Glutamatergic neuron (in vitro differentiated cells): ENCODE measurements around the gene ZNF782. TPM values are rescaled to one million over a fixed set of nuclear protein-coding genes. Genes with fewer than 3 reads are reported as not detected.
"Not testable (repeated sequence)": the region's sequence is repeated elsewhere in the genome, so short reads cannot be mapped to it uniquely, and the experiment has no call there.

Experiments
- DNase-seq: peaks from one replicate; pipeline ENCODE4 v3.0.0; 2022
- H3K27ac Mint-ChIP-seq: one replicate; pipeline ENCODE4 v1.8.0; 2020; ENCODE audit warnings: mild to moderate bottlenecking, mixed read lengths, inconsistent platforms; ENCODE audit not compliant: unreplicated experiment
- H3K27me3 Mint-ChIP-seq: one replicate; pipeline ENCODE4 v1.8.0; 2020; ENCODE audit warnings: mild to moderate bottlenecking, moderate library complexity, mixed read lengths, inconsistent platforms; ENCODE audit not compliant: unreplicated experiment
- H3K36me3 Mint-ChIP-seq: one replicate; pipeline ENCODE4 v1.8.0; 2020; ENCODE audit warnings: mild to moderate bottlenecking, mixed read lengths, inconsistent platforms; ENCODE audit not compliant: unreplicated experiment
- H3K4me1 Mint-ChIP-seq: one replicate; pipeline ENCODE4 v1.8.0; 2020; ENCODE audit warnings: mild to moderate bottlenecking, low read depth, mixed read lengths, inconsistent platforms; ENCODE audit not compliant: unreplicated experiment
- H3K4me3 Mint-ChIP-seq: one replicate; pipeline ENCODE4 v1.8.0; 2020; ENCODE audit warnings: mild to moderate bottlenecking, mixed read lengths, inconsistent platforms; ENCODE audit not compliant: unreplicated experiment
- H3K9me3 Mint-ChIP-seq: one replicate; pipeline ENCODE4 v1.8.0; 2020; ENCODE audit warnings: mild to moderate bottlenecking, moderate library complexity, mixed read lengths, inconsistent platforms; ENCODE audit not compliant: unreplicated experiment
- CTCF ChIP-seq: fragments of 200-600 bp; sonication (generic); IDR thresholded peaks from one replicate; pipeline ENCODE4 v1.5.0; 2021; ENCODE audit not compliant: partially characterized antibody, unreplicated experiment
- total RNA-seq: library from RNA; stranded (reverse); fragmentation: NEBNext Ultra II Directional; extraction: Animal tissue kit (Norgen Biotek cat#: 25700); gene quantifications from one replicate; pipeline ENCODE4 v1.2.1, GENCODE V29; 2021; ENCODE audit not compliant: unreplicated experiment

ZNF782 gene
- total RNA-seq, 1 donor from 2014 or later = 4.9 TPM

- Mint-ChIP-seq H3K9me3 (peaks cover 20% of the 10 kb centered on the region), H3K36me3 (peaks cover 53% of the 10 kb centered on the region)
Measured at GRCh38 chr9:96813607-96814006, 40.7 kb downstream of the ZNF782 start.

GRCh38 chr9:96798959-96799358 lies 55.4 kb downstream of the ZNF782 start:
- peaks cover 36% of the 10 kb centered on the region for H3K36me3 Mint-ChIP-seq
- H3K4me1 Mint-ChIP-seq = not testable (repeated sequence)
- peaks cover 26% of the 10 kb centered on the region for H3K9me3 Mint-ChIP-seq

More at GRCh38 chr9:96813607-96814006, 40.7 kb downstream of the ZNF782 start:
- DNase-seq = no peak
- TF ChIP-seq CTCF = no peak
- no peaks in the 10 kb centered on the region for H3K27me3 Mint-ChIP-seq
- H3K4me3 Mint-ChIP-seq = no peak overlapping the region
- H3K4me1 Mint-ChIP-seq = no peaks in the 10 kb centered on the region
- H3K27ac Mint-ChIP-seq = no peak overlapping the region

GRCh38 chr9:96784021-96784420 lies 70.3 kb downstream of the ZNF782 start:
- Mint-ChIP-seq H3K4me3 (no peak overlapping the region), H3K36me3 (peaks cover 21% of the 10 kb centered on the region), H3K27me3 (no peaks in the 10 kb centered on the region), H3K9me3 (peaks cover 2% of the 10 kb centered on the region), H3K27ac (no peak overlapping the region), H3K4me1 (no peaks in the 10 kb centered on the region)
- no peak for TF ChIP-seq CTCF
- no peak for DNase-seq

More at GRCh38 chr9:96798959-96799358, 55.4 kb downstream of the ZNF782 start:
- H3K27me3 Mint-ChIP-seq, DNase-seq, H3K27ac Mint-ChIP-seq, H3K4me3 Mint-ChIP-seq: not testable (repeated sequence)

- peaks cover 2% of the 10 kb centered on the region for H3K27me3 Mint-ChIP-seq
- DNase-seq = no peak
- no peak for TF ChIP-seq CTCF
- H3K36me3 Mint-ChIP-seq = peaks cover 12% of the 10 kb centered on the region
- H3K9me3 Mint-ChIP-seq = peaks cover 4% of the 10 kb centered on the region
- no peak overlapping the region for H3K27ac Mint-ChIP-seq
- no peak overlapping the region for H3K4me3 Mint-ChIP-seq
- H3K4me1 Mint-ChIP-seq = no peaks in the 10 kb centered on the region
Measured at GRCh38 chr9:96782235-96782634, 72.1 kb downstream of the ZNF782 start.

- no peak overlapping the region for H3K27ac Mint-ChIP-seq
- H3K9me3 Mint-ChIP-seq = peaks cover 4% of the 10 kb centered on the region
- peaks cover 12% of the 10 kb centered on the region for H3K36me3 Mint-ChIP-seq
- TF ChIP-seq CTCF = no peak
- H3K4me3 Mint-ChIP-seq = no peak overlapping the region
- H3K27me3 Mint-ChIP-seq = peaks cover 4% of the 10 kb centered on the region
- peaks cover 3% of the 10 kb centered on the region for H3K4me1 Mint-ChIP-seq
- no peak for DNase-seq
Measured at GRCh38 chr9:96781552-96781951, 72.8 kb downstream of the ZNF782 start.

GRCh38 chr9:96779089-96779488 lies 75.2 kb downstream of the ZNF782 start:
- no peak for TF ChIP-seq CTCF
- Mint-ChIP-seq H3K9me3 (peaks cover 4% of the 10 kb centered on the region), H3K4me3 (peak overlapping the region; percentile 99), H3K27me3 (peaks cover 4% of the 10 kb centered on the region), H3K27ac (peak overlapping the region; percentile 59), H3K36me3 (peaks cover 12% of the 10 kb centered on the region), H3K4me1 (peaks cover 3% of the 10 kb centered on the region)
- no peak for DNase-seq
